HEK293T (cell line): ENCODE data around the gene SUV39H1.
A peak's percentile ranks its signal among the peaks of the same experiment; 100 is the strongest.

Experiments
- CTCF ChIA-PET: fragments of 350-600 bp; formaldehyde crosslinking; extraction: SDS; loops from one replicate; lab custom pipeline; 2021; ENCODE audit warnings: antibody characterized with exemption, inconsistent platforms; lab: Yijun Ruan, JAX
- POLR2A ChIA-PET: fragments of 350-600 bp; formaldehyde crosslinking; extraction: SDS; loops from one replicate; lab custom pipeline; 2020; ENCODE audit warnings: antibody characterized with exemption, inconsistent platforms; lab: Yijun Ruan, JAX
- DNase-seq: peaks from one replicate; pipeline ENCODE4 v3.0.0; 2012; ENCODE audit warnings: mixed read lengths; ENCODE audit errors: extremely low spot score
- ARNT ChIP-seq: fragments of 450-650 bp; IDR thresholded peaks from 2 replicates; pipeline ENCODE4 v1.6.1; 2017; ENCODE audit warnings: mild to moderate bottlenecking
- BHLHE40 ChIP-seq: fragments of 450-650 bp; IDR thresholded peaks from 2 replicates; pipeline ENCODE4 v1.6.1; 2016; ENCODE audit warnings: mild to moderate bottlenecking, moderate library complexity, borderline replicate concordance
- CTBP1 ChIP-seq: fragments of 450-650 bp; IDR thresholded peaks from 2 replicates; pipeline ENCODE4 v1.6.1; 2016; ENCODE audit warnings: borderline replicate concordance
- ELF4 ChIP-seq: fragments of 450-650 bp; IDR thresholded peaks from 2 replicates; pipeline ENCODE4 v1.6.1; 2017; ENCODE audit warnings: antibody characterized with exemption
- FOXA1 ChIP-seq: fragments of 450-650 bp; IDR thresholded peaks from 2 replicates; pipeline ENCODE4 v1.6.1; 2016; ENCODE audit warnings: mild to moderate bottlenecking
- FOXK2 ChIP-seq: fragments of 450-650 bp; IDR thresholded peaks from 2 replicates; pipeline ENCODE4 v1.6.1; 2016; ENCODE audit warnings: mild to moderate bottlenecking
- FOXM1 ChIP-seq: fragments of 450-650 bp; IDR thresholded peaks from 2 replicates; pipeline ENCODE4 v1.6.1; 2017; ENCODE audit warnings: mild to moderate bottlenecking, borderline replicate concordance
- HDGF ChIP-seq: fragments of 450-650 bp; IDR thresholded peaks from 2 replicates; pipeline ENCODE4 v1.6.1; 2017; ENCODE audit warnings: antibody characterized with exemption, borderline replicate concordance
- L3MBTL2 ChIP-seq: fragments of 450-650 bp; conservative IDR thresholded peaks from 2 replicates; pipeline ENCODE4 v1.6.1; 2016; ENCODE audit warnings: mild to moderate bottlenecking
- LEF1 ChIP-seq: fragments of 450-650 bp; IDR thresholded peaks from 2 replicates; pipeline ENCODE4 v1.6.1; 2017; ENCODE audit warnings: mild to moderate bottlenecking, borderline replicate concordance
- NFRKB ChIP-seq: fragments of 450-650 bp; IDR thresholded peaks from 2 replicates; pipeline ENCODE4 v1.6.1; 2016; ENCODE audit warnings: mild to moderate bottlenecking, moderate library complexity
- PKNOX1 ChIP-seq: fragments of 450-650 bp; IDR thresholded peaks from 2 replicates; pipeline ENCODE4 v1.6.1; 2016
- SP1 ChIP-seq: fragments of 450-650 bp; IDR thresholded peaks from 2 replicates; pipeline ENCODE4 v1.6.1; 2017
- SUZ12 ChIP-seq: fragments of 450-650 bp; IDR thresholded peaks from 2 replicates; pipeline ENCODE4 v1.6.1; 2016; ENCODE audit warnings: mild to moderate bottlenecking
- TARDBP ChIP-seq: fragments of 450-650 bp; IDR thresholded peaks from 2 replicates; pipeline ENCODE4 v1.6.1; 2016
- ZNF384 ChIP-seq: fragments of 450-650 bp; IDR thresholded peaks from 2 replicates; pipeline ENCODE4 v1.6.1; 2016

SUV39H1 gene

GRCh38 chrX:48695925-48696300 is 621 bp upstream of the SUV39H1 start:
- ChIA-PET CTCF (no interaction called here), POLR2A (interaction anchor here (0.9 to 4.5 kb wide), 7 partner anchors 12 to 202 kb away, joined by 3 to 22 read pairs (median 3); partner anchors contain the start of gene PQBP1)
- TF ChIP-seq FOXA1 (no peak), PKNOX1 (no peak), ZNF384 (no peak), ARNT (no peak), SUZ12 (no peak), SP1 (no peak), LEF1 (no peak)
- no peak for DNase-seq

GRCh38 chrX:48696909-48697727 is 584 bp downstream of the SUV39H1 start:
- peak; percentile 54 for DNase-seq
- ChIA-PET CTCF (interaction anchor here (0.6 kb wide), 1 partner anchor 52 kb away, joined by 3 read pairs; no protein-coding TSS in a partner anchor), POLR2A (interaction anchor here (1.0 to 4.5 kb wide), 5 partner anchors 9 to 103 kb away, joined by 3 to 22 read pairs (median 3); no protein-coding TSS in a partner anchor)
- peak; percentile 30; the same call in 1 of the 2 replicates for TF ChIP-seq L3MBTL2
- no peak for TF ChIP-seq FOXK2
- TF ChIP-seq NFRKB = no peak

- ChIA-PET CTCF (interaction anchor here (0.7 kb wide), 1 partner anchor 66 kb away, joined by 3 read pairs; no protein-coding TSS in a partner anchor), POLR2A (interaction anchor here (1.0 to 4.5 kb wide), 2 partner anchors 22 to 39 kb away, joined by 4 to 22 read pairs (median 5); no protein-coding TSS in a partner anchor)
- no peak for DNase-seq
- TF ChIP-seq LEF1 = no peak
- TF ChIP-seq HDGF = no peak
- TF ChIP-seq FOXK2 = no peak
- no peak for TF ChIP-seq PKNOX1
- TF ChIP-seq ARNT = no peak
- no peak for TF ChIP-seq NFRKB
- no peak for TF ChIP-seq SUZ12
- no peak for TF ChIP-seq FOXM1
- TF ChIP-seq ZNF384 = no peak
- no peak for TF ChIP-seq CTBP1
- TF ChIP-seq SP1 = no peak
- TF ChIP-seq ELF4 = no peak
- TF ChIP-seq L3MBTL2 = no peak
- no peak for TF ChIP-seq BHLHE40
- no peak for TF ChIP-seq TARDBP
- TF ChIP-seq FOXA1 = no peak
Measured at GRCh38 chrX:48698306-48698705, 1.8 kb downstream of the SUV39H1 start.

GRCh38 chrX:48700246-48700645 is 3.7 kb downstream of the SUV39H1 start:
- ChIA-PET POLR2A (interaction anchor here (1.0 kb wide), 1 partner anchor 24 kb away, joined by 3 read pairs; no protein-coding TSS in a partner anchor), CTCF (no interaction called here)
- TF ChIP-seq HDGF = no peak
- no peak for TF ChIP-seq FOXK2
- no peak for TF ChIP-seq NFRKB
- no peak for TF ChIP-seq LEF1
- no peak for TF ChIP-seq TARDBP
- no peak for DNase-seq

GRCh38 chrX:48700951-48701653 is 4.6 kb downstream of the SUV39H1 start:
- DNase-seq = no peak
- ChIA-PET POLR2A (no interaction called here), CTCF (no interaction called here)

More at GRCh38 chrX:48700951-48701653, 4.6 kb downstream of the SUV39H1 start:
- no peak for TF ChIP-seq FOXK2
- TF ChIP-seq FOXM1 = no peak
- no peak for TF ChIP-seq ARNT
- no peak for TF ChIP-seq SP1
- TF ChIP-seq ELF4 = no peak
- TF ChIP-seq CTBP1 = no peak
- TF ChIP-seq L3MBTL2 = no peak
- TF ChIP-seq PKNOX1 = no peak
- TF ChIP-seq BHLHE40 = no peak
- TF ChIP-seq NFRKB = no peak
- no peak for TF ChIP-seq TARDBP
- no peak for TF ChIP-seq FOXA1
- no peak for TF ChIP-seq ZNF384
- TF ChIP-seq HDGF = no peak
